Measurements from ENCODE around the gene MAPK4. TPM values are rescaled to one million over a fixed set of nuclear protein-coding genes. Genes with fewer than 3 reads are reported as not detected.

The MAPK4 gene
- total and polyA plus RNA-seq, 2 of the 4 experiments (the other 2 are of a cell fraction), result not detected

DNA sequence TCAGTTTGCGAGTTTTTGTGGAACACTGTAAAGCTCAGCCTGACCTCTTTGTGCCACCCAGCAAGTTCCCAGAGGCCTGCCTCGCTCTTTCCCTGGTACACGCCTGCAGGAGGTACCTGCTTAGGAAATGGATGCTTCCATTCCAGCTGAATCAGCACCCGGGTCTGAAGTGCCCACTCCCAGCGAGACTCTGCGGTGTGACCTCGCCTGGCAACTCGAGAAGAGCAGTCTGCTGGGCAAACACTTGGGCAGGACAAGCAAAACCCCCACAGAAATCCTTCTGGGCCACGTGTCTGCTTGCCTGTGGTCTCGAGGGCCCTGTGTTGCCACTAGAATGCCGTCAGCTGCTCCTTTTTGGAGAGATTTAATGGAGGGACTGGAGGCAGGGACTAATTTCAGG, 127.6 kb downstream of the MAPK4 start:
- H3K27ac ChIP-seq (ENCODE audit: insufficient read depth, low read length), result no peak overlapping the region
- no peak overlapping the region for H4K5ac ChIP-seq (ENCODE audit: low read depth, low read length)
- no TSS peak for BruUV-seq (replicated peaks)
- no peak overlapping the region for H3K4me3 ChIP-seq (ENCODE audit: insufficient read depth, low read depth, low read length)
- no peak overlapping the region for H2BK20ac ChIP-seq (ENCODE audit: low read depth, low read length)
- no peaks in the 10 kb centered on the region for H3K9me1 ChIP-seq (ENCODE audit: insufficient read depth, low read length)
- ChIA-PET CTCF (no interaction called here), POLR2A (ENCODE audit: unreplicated experiment) (no interaction called here)
- H3K4ac ChIP-seq (ENCODE audit: low read depth, low read length), result no peak overlapping the region
- H3K27me3 ChIP-seq (ENCODE audit: control insufficient read depth, insufficient read depth, low read length), result no peaks in the 10 kb centered on the region
- TF ChIP-seq RFX5 (IDR thresholded peaks at IDR 0.05; ENCODE audit: low read depth, low read length) (no peak), FOS (IDR thresholded peaks at IDR 0.05; ENCODE audit: low read depth, low read length) (no peak), SMC3 (IDR thresholded peaks at IDR 0.05; ENCODE audit: low read depth, low read length) (no peak), CEBPB (IDR thresholded peaks at IDR 0.05; ENCODE audit: low read depth, low read length) (no peak), MXI1 (IDR thresholded peaks at IDR 0.05; ENCODE audit: borderline replicate concordance, low read depth, low read length) (no peak)
- TF ChIP-seq, protein P1, sequence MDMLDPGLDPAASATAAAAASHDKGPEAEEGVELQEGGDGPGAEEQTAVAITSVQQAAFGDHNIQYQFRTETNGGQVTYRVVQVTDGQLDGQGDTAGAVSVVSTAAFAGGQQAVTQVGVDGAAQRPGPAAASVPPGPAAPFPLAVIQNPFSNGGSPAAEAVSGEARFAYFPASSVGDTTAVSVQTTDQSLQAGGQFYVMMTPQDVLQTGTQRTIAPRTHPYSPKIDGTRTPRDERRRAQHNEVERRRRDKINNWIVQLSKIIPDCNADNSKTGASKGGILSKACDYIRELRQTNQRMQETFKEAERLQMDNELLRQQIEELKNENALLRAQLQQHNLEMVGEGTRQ (IDR thresholded peaks at IDR 0.05; ENCODE audit: low read depth, low read length), result no peak
- H3K9ac ChIP-seq (ENCODE audit: low read depth, low read length), result no peak overlapping the region
- no peaks in the 10 kb centered on the region for H3K4me1 ChIP-seq (ENCODE audit: control insufficient read depth, insufficient read depth, low read length)
- no peak overlapping the region for H2AK9ac ChIP-seq (replicated peaks; ENCODE audit: low read depth, low read length, poor library complexity)
- H3K4me2 ChIP-seq (ENCODE audit: low read depth, low read length), result no peak overlapping the region
- ATAC-seq (ENCODE audit: low read depth), result no peak
- no peak overlapping the region for H3K18ac ChIP-seq (ENCODE audit: low read depth, low read length)
- no peak overlapping the region for H2AK5ac ChIP-seq (ENCODE audit: low read depth, low read length)
- no peak overlapping the region for H2AFZ ChIP-seq (replicated peaks; ENCODE audit: low read length, poor library complexity)
- H3K79me1 ChIP-seq (ENCODE audit: low read depth in 1 of 2, low read length in 2 of 2), result no peaks in the 10 kb centered on the region
- no peak overlapping the region for H3K23ac ChIP-seq (ENCODE audit: low read depth, low read length)
- no peaks in the 10 kb centered on the region for H3K9me3 ChIP-seq (ENCODE audit: control insufficient read depth, insufficient read depth, low read length)
- no peak overlapping the region for H2BK120ac ChIP-seq (ENCODE audit: low read depth, low read length)
- intact Hi-C loops (cut with micrococcal nuclease) (no loop called here), dilution Hi-C loops (cut with HindIII; ENCODE audit: low sequenced_read_pairs, unreplicated experiment) (no loop called here), in situ Hi-C loops (cut with MboI; ENCODE audit: low sequenced_read_pairs) (no loop called here)
- no peak overlapping the region for H3K14ac ChIP-seq (replicated peaks; ENCODE audit: low read depth, low read length)
- H3K56ac ChIP-seq (ENCODE audit: extremely low read depth, insufficient read depth, low read length), result no peak overlapping the region
- no peak overlapping the region for H2BK5ac ChIP-seq (ENCODE audit: low read depth, low read length, poor library complexity, severe bottlenecking)
- DNase-seq, result no peak
- no peak overlapping the region for H4K91ac ChIP-seq (ENCODE audit: insufficient read depth, low read depth, low read length)
- no peaks in the 10 kb centered on the region for H4K20me1 ChIP-seq (ENCODE audit: insufficient read depth, low read length)
- H4K8ac ChIP-seq (ENCODE audit: low read depth in 2 of 2, low read length in 2 of 2), result no peak overlapping the region
- H3K36me3 ChIP-seq (ENCODE audit: control insufficient read depth, insufficient read depth, low read length), result no peaks in the 10 kb centered on the region
- no peak overlapping the region for H2BK15ac ChIP-seq (ENCODE audit: low read depth, low read length)
- WGBS, 2 experiments (ENCODE audit: extremely low coverage in 2 of 2, insufficient read length in 1 of 2), result 60% methylated on average over 7 of the region's 11 CpGs; no CpG with 5 or more reads in 1 of the 2 experiments
